ENCODE data around the gene ST3GAL3.

The ST3GAL3 gene, protein sequence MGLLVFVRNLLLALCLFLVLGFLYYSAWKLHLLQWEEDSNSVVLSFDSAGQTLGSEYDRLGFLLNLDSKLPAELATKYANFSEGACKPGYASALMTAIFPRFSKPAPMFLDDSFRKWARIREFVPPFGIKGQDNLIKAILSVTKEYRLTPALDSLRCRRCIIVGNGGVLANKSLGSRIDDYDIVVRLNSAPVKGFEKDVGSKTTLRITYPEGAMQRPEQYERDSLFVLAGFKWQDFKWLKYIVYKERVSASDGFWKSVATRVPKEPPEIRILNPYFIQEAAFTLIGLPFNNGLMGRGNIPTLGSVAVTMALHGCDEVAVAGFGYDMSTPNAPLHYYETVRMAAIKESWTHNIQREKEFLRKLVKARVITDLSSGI

DNA sequence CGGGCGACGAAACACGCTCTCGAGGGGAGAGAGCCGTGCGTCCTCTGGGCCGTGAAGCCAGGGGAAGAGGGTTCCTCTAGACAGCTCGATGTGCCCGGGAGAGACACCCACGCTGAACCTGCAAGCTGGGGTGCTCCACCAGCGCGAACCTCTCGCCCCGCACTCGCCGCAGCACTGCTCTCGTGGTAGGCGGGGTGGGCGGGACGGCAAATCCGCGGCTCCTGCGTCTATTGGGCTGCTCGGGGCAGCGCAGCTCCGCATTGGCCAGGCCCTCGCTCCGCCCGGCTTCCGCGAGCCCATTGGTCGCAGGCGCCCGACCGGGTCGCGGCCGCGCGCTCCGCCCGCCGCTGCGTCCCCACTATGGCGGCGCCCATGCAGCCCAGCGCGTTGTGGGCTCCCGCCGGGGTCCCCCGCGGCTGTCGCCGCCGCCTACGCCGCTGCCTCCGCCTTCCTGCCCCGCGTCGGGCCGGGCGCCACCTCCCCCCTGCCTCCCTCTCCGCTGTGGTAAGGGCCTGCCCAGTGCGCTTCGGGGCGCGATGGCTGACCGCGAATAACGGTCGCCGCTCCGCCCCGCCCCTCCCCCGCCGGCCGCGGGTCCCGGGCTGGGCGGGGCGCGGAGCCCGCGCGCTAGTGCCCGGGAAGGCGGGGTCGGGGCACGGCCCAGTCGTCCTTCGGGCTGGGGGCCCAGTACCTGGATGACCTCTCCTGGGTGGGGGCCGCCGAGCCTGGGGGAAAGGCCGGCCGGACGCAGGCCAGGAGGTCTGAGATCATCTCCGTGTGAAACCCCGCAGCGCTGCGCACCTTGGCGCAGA lies at the start of gene ST3GAL3:
ST3GAL3 (plus strand) TSS at position 347 of the 812 bp plus-strand sequence. CDS start 28,727 bp downstream, outside the sequence.
- DNase-seq, result peak; percentile 92

DNA sequence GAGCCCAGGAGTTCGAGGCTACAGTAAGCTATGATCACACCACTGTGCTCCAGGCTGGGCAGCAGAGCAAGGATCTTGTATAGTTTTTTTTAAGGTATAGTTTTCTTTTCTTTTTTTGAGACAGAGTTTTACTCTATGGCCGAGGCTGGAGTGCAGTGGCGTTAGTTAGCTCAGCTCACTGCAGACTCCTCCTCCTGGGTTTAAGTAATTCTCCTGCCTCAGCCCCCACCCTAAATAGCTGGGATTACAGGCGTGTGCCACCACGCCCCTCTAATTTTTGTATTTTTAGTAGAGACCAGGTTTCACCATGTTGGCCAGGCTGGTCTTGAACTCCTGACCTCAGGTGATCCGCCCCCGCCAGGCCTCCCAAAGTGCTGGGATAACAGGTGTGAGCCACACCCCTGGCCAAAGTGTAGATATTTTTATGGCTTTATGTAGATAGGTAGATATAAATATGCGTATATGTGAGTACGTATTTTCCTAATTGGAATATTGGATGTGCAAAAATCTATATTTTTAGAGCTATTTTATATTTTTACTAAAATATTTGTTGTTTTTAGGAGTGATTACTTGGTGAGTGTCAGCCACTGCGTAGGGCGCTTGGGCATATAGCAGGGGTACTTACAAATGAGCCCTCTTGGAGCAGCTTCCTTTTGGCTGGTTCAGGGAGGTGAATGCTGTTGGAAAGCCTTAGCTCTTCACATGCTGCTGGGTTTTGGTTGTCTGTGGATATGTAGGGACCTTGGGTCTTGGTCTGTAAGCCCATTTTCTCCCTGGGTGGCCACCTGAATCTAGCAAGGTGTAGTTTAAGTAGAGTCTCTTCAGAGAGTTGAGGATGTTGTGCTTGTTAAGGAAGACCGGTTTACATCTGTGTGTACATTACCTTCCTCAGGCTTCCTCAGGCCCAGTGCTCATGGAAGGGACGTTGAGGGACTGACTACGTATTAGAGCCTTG lies 47.8 kb upstream of the ST3GAL3 start:
- no peak for DNase-seq

DNA sequence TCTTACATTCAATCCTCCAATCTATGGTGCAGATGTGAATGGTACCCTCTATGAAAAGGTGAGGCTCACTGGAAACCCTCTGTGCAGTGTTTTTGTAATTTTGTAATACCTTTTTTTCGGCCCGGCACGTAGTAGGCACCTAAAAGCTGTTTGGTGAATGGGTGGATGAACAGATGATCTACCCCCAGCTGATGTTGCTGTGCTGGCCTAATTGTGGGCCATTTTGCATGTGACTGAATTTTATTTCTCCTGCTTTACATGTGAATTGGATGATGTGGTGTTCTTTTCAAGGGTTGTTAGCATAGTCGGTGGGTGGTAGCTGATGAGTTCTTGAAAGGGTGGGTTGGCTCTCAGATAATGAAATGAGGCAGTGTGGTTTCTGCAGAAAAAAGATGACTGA lies 47.0 kb upstream of the ST3GAL3 start:
- no peak for DNase-seq

DNA sequence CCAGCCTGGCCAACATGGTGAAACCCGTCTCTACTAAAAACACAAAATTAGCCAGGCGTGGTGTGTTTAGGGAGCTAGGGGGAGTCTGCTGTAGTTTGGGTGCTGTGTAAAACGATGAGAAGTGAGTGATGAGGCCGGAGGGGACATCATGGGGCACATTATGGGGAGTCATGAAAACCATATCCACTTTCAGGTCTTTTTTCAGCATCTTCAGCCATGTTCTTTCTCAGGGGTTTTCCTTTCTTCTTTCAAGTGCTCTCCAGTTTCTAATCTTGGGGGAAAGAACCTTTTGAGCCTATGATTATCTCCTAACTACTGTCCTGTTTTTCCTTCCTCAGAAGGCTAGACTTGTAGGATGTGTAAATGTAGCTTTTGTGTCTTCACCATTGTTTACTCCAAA lies 43.0 kb upstream of the ST3GAL3 start:
- DNase-seq, result no peak

DNA sequence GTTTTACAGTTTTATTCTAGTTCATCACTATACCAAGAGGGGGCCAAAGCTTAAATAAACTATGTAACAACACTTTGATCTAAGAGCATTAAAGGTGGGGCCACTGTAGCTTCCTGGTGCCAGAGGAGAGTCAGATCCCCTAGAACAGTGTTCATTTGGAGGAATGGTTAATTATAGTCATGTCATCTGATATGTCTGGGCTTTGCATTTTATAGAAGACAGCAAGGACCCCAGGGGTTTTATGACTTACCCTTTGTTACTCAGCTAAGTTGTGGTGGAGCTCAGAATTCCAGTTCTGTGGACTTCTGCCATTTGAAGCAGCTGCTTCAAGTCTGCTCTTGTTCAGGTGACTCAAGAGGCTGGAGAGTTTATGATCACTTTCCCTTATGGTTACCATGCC lies 40.7 kb upstream of the ST3GAL3 start:
- no peak for DNase-seq

DNA sequence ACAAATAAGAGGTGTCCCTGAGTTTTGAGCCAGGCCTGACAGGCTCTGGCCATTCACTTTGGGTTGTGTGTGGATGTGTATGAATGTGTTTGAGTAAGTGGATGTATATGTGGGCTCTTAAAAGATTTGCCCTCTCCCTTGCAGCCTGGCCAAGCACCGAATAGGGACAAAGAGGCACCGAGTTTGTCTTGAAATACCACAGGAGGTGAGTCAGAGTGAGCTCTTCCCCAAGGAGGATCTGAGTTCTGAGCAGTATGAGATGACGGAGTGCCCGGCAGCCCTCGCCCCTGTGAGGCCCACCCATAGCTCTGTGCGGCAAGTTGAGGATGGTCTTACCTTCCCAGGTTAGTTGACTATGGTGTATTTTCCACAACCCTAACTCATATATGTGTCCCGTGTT lies 38.4 kb upstream of the ST3GAL3 start:
- no peak for DNase-seq

DNA sequence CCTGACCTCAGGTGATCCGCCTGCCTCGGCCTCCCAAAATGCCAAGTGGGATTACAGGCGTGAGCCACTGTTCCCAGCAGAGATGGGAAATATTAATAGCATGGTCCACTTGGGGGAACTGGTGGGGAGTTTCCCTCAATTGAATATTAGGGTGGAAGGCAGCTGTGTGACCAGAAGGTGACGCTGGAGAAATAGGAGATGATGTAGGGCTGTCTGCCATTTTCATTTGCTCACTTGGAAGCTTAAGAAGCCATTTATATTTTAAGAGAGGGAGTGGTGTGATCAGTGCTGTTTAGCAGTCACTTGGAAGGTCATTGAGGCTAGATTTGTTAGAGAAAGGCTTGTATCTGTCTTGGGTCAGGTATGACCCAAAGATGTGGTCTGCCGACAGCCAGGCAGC lies 37.5 kb upstream of the ST3GAL3 start:
- DNase-seq, result no peak

DNA sequence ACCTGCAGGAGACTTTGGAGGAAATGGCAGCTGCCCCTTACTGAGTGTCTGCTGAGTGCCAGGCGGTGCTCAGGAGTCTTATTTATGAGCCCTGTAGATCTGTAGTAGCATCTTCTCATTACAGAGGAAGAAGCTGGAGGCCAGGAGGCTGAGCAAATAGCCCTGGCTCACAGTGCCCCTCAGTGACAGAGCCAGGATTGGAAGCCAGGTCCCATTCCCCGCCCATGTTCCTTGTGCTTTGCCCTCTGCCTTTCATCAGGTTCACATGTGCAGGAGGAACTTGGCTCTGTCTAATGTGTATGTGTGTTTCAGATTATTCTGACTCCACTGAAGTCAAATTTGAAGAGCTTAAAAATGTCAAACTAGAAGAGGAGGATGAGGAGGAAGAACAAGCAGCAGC lies 36.1 kb upstream of the ST3GAL3 start:
- no peak for DNase-seq

DNA sequence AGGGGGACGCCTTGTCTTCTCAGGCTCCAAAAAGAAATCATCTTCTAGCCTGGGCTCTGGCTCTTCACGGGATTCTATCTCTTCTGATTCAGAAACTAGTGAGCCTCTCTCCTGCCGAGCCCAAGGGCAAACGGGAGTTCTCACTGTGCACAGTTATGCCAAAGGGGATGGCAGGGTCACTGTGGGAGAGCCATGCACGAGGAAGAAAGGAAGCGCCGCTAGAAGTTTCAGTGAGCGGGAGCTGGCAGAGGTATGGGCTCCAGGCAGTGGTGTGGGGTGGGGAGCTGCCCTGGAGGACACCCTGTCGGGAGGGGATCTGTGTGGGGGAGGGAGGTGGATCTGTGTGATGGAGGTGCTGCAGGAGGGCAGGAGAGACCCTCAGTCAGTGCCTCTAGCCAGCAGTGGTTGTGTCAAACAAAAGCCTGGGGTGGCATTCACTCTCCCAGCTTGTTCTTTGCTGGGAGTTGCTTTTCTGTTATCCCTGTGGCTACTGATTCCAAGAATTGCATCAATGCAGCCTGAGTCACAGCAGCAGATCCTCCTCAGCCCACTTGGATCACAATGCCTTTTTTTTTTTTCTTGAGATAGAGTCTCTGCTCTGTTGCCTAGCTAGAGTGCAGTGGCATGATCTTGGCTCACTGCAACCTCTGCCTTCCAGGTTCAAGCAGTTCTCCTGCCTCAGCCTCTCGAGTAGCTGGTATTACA lies 35.6 kb upstream of the ST3GAL3 start:
- no peak for DNase-seq

DNA sequence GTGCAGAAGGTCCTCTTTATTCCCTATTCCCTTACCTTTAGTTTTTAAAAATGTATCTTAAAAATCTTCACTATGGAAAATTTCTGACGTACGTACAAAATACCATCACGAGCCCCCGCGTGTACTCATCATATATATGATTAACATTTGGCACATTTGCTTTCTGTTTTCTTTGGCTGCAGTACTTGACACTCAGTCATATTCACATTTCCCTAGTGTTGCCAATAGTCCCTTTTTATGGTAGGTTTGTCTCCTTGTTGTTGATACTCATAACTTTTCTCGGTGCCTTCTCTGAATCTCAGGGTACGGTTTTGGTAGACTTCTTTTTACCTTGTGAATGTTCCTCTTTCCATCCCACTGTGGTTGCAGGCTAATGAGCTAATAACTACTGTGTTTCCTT lies 34.1 kb upstream of the ST3GAL3 start:
- DNase-seq, result no peak

DNA sequence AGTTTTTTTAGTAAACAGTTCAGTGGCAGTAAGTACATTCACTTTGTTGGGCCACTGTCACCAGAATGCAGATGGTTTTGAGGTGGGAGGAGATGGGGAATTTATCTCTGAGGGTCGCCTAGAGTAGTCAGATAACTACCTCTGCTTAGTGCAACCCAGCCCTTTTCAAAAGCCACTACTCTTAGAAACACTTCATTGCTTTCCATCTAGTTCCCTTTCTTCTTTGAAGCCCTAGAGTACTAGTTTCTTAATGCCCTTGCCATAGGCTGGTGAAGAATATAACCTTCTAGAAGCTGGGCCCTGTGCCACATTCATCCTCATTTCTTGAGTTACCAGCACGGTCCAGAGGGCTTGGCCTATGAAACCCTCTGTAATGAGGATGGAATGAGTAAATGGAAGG lies 28.4 kb upstream of the ST3GAL3 start:
- DNase-seq, result no peak

DNA sequence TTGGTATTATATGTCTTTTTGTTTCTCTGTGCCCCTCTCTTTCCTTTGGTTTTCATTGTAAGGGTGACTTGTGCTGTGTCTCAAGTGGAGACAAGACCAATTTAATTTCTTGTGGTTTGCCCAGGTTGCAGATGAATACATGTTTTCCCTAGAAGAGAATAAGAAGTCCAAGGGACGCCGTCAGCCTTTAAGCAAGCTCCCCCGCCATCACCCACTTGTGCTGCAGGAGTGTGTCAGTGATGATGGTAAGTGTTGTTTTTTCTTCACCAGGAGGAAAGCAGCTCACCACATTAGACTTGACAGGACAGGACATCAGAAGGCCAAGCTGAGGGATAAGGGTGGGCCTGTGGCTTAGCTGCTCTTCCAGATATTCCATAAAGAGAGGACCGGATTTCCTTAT lies 23.8 kb upstream of the ST3GAL3 start:
- DNase-seq, result no peak

DNA sequence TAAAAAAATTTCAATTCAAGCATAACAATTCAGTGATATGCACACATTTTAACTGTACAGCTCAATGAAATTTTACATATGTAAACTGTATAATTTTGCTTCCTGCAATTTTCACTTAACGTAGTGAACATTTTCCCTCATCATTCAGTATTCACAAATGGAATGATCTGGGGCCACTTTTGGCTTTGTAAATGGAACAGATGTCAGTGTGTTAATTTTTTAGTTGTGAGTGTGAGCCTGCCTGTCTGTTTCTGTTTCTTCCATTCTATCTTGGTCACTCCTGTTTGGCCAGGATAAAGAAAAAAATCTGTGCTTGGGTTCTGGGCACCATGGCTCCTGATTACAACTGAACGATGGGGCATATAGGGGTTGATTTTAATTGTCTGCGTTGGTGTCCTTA lies 20.5 kb upstream of the ST3GAL3 start:
- no peak for DNase-seq

DNA sequence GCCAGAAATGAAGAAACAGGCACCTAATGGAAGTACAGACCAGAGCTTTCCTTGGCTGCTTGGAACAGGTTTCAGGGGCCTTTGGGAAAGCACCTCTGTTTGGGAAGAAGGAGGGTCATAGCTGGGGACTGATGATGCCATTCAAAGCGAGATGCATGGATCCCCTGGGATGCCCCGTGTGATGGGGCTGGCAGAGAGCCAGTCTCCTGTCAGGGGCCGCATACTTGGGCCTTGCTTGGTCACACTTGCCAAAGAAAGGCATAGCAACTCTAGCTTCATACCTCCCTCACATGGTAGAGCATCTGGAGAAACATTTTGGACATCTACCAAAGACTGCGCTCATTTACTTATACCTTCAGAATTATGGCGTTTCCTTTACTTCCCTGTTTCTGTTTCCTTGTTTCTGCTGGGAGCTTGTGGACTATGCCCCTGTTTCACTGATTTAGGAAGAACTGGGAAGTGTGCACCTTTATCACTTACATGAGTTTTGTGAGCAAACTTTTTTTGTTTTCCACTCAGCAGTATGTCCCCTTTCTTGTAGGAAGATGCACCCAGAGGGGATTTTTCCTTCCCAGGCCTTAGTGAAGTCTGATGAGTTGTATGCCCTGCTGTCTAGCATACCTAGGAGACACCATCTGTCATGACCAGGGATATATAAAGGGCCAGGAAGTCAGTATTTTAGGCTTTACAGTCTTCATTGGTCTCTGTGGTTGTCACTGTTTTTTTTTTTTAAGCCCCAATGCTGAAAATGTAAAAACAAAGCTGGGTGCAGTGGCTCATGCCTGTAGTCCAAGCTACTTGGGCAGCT lies 19.8 kb upstream of the ST3GAL3 start:
- no peak for DNase-seq

DNA sequence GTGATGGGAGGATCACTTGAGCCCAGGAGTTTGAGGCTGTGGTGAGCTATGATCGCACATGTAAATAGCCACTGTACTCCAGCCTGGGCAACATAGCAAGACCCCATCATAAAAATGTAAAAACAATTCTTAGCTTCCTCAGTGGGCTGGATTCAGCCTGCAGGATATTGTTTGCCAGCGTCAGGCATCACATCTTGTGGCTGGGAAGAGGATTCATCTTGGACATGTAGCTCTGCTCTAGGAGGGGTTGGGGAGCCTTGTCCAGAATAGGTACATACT lies 19.3 kb upstream of the ST3GAL3 start:
- DNase-seq, result no peak

DNA sequence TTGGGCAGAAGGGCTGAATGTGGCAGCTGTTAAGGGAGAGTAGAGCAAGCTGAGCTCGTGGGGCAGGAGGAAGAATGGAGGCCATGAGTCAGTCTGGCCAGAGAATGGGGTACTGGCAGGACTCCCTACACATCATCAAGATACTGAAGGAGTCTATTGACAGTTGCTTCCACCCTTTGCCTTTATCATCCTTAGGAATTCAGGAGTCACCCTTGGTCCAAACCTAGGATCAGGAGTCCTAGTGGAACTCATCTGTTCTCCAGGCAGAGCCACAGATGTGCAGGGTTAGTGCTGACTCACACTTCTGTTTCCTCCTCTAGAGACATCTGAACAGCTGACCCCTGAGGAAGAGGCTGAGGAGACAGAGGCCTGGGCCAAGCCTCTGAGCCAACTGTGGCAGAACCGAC lies 18.7 kb upstream of the ST3GAL3 start:
- DNase-seq, result no peak

DNA sequence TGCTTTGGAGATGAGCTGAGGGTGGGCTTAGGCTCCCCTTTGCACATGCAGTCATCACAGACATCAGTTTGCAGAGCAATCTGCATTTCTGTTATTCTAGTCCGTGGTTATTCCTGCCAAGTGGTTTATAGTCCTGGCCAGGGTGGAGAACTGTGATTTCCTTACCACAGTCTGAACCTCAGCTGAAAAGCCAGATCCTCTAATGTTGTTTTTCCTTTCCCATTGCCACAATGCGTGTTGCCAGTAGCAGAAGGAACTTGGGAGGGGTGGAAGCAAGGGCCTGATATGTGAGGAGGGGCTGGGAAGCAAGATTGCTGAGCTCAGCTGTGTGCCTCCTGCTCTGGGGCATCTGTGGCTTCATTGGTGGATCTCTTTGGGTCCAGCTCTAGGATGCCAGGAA lies 18.0 kb upstream of the ST3GAL3 start:
- DNase-seq, result no peak

DNA sequence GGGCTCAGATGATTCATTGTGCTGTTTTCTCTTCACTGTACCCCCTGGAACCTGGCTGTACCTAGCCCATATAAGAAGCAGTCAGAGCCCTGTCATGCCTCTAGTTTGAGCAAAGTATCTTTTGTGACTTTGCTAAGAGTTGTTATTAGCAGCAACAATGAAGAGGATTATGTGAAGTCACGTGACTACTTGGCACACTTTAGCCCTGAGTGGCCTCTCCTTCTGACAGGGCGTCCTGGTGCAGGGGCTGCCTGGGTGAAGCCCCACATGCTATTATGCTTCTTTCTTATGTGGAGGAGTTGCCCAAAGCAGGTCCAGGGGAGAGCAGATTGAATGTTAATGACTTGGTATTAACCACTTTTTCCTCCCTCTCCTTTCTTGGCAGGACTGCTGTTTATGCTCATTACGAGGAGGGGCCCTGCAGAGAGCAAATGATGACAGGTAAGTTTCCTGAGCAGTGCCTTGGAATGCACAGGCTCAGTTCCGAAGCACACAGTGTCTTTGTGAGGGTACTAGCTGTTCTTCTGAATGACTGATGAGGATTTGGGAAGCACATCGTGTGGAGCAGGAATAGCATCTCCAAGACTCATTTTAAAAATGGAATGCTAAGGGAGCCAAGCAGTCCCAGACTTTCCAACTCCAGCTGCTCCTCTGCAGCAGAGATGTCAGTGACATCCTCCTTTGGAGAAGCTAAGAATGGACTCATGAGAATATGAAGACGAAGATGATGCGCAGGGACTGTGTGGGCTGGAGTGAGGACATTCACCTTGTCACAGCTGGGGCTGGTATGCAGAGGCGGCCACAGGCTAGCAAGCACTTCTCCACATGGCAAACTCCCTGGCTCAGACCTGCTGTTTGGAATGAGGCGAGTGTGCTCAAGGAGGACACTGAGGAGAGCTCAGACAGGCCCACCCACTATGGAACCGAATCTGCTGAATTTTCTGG lies 15.2 kb upstream of the ST3GAL3 start:
- no peak for DNase-seq

DNA sequence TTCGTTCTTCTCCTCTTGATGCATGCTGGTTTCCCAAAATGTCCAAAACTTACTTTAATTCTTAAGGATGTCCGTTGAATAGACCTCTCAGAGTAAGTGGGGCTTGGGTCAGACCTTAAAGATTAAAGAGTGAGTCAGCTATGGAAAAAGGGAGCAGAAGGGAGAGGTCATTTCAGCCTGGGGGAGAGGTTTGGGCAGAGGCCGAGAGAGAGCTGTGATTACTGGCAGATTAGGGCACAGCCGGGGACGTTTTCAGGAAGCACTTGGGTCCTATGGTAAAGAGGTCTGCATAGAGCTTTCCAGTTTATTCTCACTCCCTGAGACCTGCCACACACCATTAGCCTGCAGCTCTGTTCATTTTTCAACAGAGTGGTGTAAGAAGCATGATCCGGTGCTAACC lies 14.0 kb upstream of the ST3GAL3 start:
- no peak for DNase-seq

DNA sequence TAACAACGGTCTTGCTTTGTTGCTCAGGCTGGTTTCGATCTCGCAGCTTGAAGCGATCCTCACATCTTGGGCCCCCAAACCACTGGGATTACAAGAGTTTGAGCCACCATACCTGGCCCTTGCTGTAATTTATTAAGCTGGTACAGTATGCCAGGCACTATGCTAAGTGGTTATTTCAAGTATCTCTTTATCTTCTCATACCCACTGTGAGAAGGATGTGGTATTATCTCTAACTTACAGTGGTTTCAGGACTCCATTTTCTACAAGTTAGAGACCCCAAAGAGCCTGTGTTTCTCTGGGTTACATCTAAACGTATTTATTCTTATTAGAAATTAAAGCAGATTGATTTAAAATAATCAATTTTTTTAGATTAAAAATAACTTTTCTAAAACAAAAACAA lies 8.1 kb upstream of the ST3GAL3 start:
- no peak for DNase-seq

DNA sequence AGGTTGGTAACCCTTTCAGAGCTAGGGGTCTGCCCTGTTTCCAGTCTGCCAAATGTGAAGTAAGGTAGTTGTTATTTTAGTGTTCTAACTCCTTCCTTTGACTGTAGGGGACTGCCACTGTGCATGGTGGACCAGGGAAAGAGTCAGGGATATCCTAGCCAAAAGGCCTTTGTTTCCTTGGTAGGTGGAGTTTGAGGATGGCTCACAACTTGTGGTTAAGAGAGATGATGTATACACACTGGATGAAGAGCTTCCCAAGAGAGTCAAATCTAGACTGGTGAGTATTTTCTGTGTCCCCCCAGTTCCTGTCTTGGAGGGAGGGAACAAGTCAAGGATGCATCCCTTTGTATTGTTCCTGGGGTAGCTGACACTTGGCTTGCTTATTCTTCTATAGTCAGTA lies 3.5 kb upstream of the ST3GAL3 start:
- DNase-seq, result no peak

Measured in NCI-H2171 (cell line).